Measurements from ENCODE around the gene LRRC18. TPM values are rescaled to one million over a fixed set of nuclear protein-coding genes. Genes with fewer than 3 reads are reported as not detected.

LRRC18 gene
- total and polyA plus RNA-seq, 2 experiments from 2014 or later = not detected

DNA sequence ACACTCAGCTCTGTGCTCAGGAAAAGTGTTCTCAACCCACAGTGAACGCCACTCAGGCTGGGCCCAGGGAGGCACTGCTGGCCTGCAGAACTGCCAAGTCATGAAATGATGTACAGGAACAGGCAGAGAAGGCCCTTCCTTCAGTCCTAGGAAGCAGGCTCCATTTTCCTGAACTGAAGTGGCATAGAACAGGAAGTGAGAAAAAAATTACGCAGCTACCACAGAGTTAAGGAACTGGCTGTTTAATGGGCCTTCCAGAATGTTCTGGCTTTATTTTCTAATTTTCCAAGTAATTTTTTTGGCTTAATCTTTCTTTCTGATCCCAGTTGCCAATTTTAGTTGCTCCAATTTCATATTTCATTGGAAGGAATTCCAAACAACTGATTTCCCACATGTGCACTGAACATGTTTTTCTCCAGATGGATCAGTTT lies 39.3 kb downstream of the LRRC18 start:
- Histone ChIP-seq H3K4me3 (no peak overlapping the region), H3K27me3 (peaks cover 4% of the 10 kb centered on the region), H3K4me1 (ENCODE audit: low read depth) (no peaks in the 10 kb centered on the region), H3K36me3 (no peaks in the 10 kb centered on the region), H3K9me3 (ENCODE audit: low read depth) (no peaks in the 10 kb centered on the region), H3K27ac (no peak overlapping the region)
- TF ChIP-seq, protein P1, sequence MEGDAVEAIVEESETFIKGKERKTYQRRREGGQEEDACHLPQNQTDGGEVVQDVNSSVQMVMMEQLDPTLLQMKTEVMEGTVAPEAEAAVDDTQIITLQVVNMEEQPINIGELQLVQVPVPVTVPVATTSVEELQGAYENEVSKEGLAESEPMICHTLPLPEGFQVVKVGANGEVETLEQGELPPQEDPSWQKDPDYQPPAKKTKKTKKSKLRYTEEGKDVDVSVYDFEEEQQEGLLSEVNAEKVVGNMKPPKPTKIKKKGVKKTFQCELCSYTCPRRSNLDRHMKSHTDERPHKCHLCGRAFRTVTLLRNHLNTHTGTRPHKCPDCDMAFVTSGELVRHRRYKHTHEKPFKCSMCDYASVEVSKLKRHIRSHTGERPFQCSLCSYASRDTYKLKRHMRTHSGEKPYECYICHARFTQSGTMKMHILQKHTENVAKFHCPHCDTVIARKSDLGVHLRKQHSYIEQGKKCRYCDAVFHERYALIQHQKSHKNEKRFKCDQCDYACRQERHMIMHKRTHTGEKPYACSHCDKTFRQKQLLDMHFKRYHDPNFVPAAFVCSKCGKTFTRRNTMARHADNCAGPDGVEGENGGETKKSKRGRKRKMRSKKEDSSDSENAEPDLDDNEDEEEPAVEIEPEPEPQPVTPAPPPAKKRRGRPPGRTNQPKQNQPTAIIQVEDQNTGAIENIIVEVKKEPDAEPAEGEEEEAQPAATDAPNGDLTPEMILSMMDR (IDR thresholded peaks at IDR 0.05; ENCODE audit: low read depth, low read length) = no peak
- no peak for DNase-seq (ENCODE audit: low read depth in 1 of 2, low spot score in 1 of 2)

DNA sequence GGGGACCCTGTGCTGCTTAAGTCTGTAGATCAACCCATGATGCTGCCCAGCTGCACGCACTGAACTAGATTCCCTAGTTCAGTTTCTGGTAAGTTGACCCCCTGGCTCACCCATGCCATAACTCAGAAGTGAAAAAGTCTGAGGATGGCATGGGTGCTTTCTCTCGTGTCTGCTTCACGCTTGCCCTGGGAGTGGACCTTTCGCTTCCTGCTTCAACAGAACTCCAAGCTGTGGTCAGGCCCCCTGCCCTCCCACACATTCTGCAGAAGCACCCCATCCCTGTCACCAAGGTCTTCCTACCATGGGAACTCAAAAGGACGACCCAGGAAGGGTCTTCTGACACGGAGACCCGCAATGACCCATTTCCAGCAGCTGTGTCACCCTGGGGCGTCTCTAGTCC lies 39.9 kb downstream of the LRRC18 start:
- no peak for DNase-seq (ENCODE audit: low read depth in 1 of 2, low spot score in 1 of 2)
- Histone ChIP-seq H3K27ac (no peak overlapping the region), H3K27me3 (peaks cover 4% of the 10 kb centered on the region), H3K4me1 (ENCODE audit: low read depth) (no peaks in the 10 kb centered on the region), H3K4me3 (no peak overlapping the region), H3K36me3 (no peaks in the 10 kb centered on the region), H3K9me3 (ENCODE audit: low read depth) (no peaks in the 10 kb centered on the region)
- TF ChIP-seq, protein P1 (IDR thresholded peaks at IDR 0.05; ENCODE audit: low read depth, low read length) = no peak

DNA sequence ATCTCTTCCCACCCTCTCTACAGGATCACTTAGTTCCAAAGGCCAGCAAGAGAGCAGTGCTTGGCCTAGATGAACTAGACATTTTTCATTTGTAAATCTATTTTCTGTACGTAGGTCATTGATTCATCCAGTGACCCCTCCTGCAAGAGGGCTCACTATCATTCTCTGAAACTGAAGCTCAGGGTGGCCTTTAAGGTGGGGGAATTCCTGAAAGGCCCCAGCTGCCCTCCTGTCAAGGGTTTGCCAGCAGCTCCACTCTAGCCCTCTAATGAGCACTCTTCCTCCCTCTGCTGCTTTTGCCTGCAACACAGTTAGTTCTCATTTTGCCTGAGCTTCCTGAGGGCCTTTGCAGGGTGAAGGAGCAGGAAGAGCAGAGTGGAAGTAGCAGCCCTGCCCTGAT lies 41.2 kb downstream of the LRRC18 start:
- TF ChIP-seq, protein P1 (IDR thresholded peaks at IDR 0.05; ENCODE audit: low read depth, low read length) = no peak
- H3K36me3 ChIP-seq = no peaks in the 10 kb centered on the region
- H3K27me3 ChIP-seq = no peaks in the 10 kb centered on the region
- no peak overlapping the region for H3K4me3 ChIP-seq
- no peaks in the 10 kb centered on the region for H3K4me1 ChIP-seq (ENCODE audit: low read depth)
- H3K9me3 ChIP-seq (ENCODE audit: low read depth) = no peaks in the 10 kb centered on the region
- no peak overlapping the region for H3K27ac ChIP-seq
- DNase-seq (ENCODE audit: low read depth in 1 of 2, low spot score in 1 of 2) = no peak

DNA sequence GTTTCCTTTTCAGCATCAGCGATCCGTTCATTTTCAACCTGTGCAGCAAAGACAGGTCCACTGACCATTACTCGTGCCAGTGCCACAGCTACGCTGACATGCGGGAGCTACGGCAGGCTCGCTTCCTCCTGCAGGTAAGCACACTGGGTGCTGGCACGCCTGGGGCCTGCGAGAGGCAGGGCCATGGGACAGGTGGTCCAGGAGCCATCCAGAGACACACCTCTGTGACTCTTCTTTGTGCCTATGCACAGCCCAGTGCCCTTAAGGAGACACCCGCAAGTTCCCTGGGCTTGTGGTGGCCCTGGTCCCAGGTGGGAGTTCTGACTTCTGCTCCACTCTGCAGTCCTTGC lies 42.2 kb downstream of the LRRC18 start:
- TF ChIP-seq, protein P1 (IDR thresholded peaks at IDR 0.05; ENCODE audit: low read depth, low read length) = no peak
- H3K9me3 ChIP-seq (ENCODE audit: low read depth) = no peaks in the 10 kb centered on the region
- no peak overlapping the region for H3K4me3 ChIP-seq

DNA sequence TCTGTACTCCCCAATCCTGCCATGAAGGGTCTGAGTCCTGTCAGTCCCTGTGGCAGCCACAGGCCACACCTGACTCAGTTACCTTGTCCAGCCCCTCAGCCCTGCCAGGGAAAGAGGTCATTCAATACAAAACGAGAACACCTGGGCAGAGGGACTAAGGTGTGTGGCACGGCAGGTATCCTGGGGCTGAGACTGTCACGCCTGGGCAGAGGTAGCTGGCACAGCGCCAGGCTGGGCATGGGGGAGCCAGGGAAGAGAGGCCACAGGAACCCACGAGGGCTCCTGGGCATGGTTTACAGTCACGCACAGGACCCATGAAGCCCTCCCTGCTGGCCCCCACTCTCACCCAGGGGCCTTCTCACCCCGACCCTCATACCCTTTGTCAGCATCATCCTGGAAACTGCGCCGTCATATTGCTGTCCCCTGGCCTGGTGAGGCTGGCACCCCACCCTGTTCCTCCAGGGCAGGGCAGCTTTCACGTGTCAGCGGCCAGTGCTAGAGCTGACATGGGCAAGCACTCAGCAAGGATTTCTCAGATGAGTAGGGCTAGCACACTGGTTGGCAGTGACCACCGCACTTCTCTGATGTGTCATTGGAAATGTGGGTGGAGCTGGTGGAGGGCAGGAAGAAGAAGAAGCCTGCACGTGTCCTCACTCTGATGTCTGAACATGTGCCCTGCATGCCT lies 42.7 kb downstream of the LRRC18 start:
- Histone ChIP-seq H3K9me3 (ENCODE audit: low read depth) (no peaks in the 10 kb centered on the region), H3K4me1 (ENCODE audit: low read depth) (no peaks in the 10 kb centered on the region), H3K4me3 (no peak overlapping the region), H3K36me3 (no peaks in the 10 kb centered on the region), H3K27me3 (no peaks in the 10 kb centered on the region), H3K27ac (no peak overlapping the region)
- DNase-seq (ENCODE audit: low read depth in 1 of 2, low spot score in 1 of 2) = no peak
- TF ChIP-seq, protein P1 (IDR thresholded peaks at IDR 0.05; ENCODE audit: low read depth, low read length) = no peak

More for the DNA sequence above, 42.2 kb downstream of the LRRC18 start:
- Histone ChIP-seq H3K27ac (no peak overlapping the region), H3K36me3 (no peaks in the 10 kb centered on the region), H3K27me3 (no peaks in the 10 kb centered on the region), H3K4me1 (ENCODE audit: low read depth) (no peaks in the 10 kb centered on the region)
- DNase-seq (ENCODE audit: low read depth in 1 of 2, low spot score in 1 of 2) = no peak

All from cardiac muscle cell (in vitro differentiated cells and primary cell).